Gastrocnemius medialis (tissue), 4 donors: ENCODE measurements around the gene MN1. TPM values are rescaled to one million over a fixed set of nuclear protein-coding genes. Genes with fewer than 3 reads are reported as not detected.

Experiments used
- ATAC-seq, 2 donors: fragments of 150-250 bp; one replicate each; pipeline ENCODE4 v1.9.1; 2016
- DNase-seq, 2 donors: peaks; one replicate each; pipeline ENCODE4 v3.0.0-alpha.2; 2019
- H3K27ac ChIP-seq, 4 donors: fragments of 200-600 bp; sonication (generic); 1 replicate in 1 of 4; 2 replicates in 3 of 4; pipeline ENCODE4 v1.5.1; 2016 to 2018; ENCODE audit warnings: mild to moderate bottlenecking in 2 of 4, moderate library complexity in 1 of 4
- H3K27me3 ChIP-seq, 3 donors: fragments of 200-600 bp; sonication (generic) in 2 of 3; 1 replicate in 1 of 3; 2 replicates in 2 of 3; pipeline versions ENCODE4 v1.5.1 to v1.6.0; 2016 to 2019; ENCODE audit warnings: mild to moderate bottlenecking in 1 of 3, moderate library complexity in 1 of 3
- H3K36me3 ChIP-seq, 2 donors: fragments of 200-600 bp; sonication (generic) in 1 of 2; one replicate each; pipeline ENCODE4 v1.5.1; 2017 to 2018
- H3K4me1 ChIP-seq, 2 donors: fragments of 200-600 bp; sonication (generic) in 1 of 2; one replicate each; pipeline ENCODE4 v1.5.1; 2016 to 2017; ENCODE audit warnings: mild to moderate bottlenecking in 2 of 2
- H3K4me3 ChIP-seq, 4 donors: fragments of 200-600 bp; sonication (generic) in 3 of 4; 1 replicate in 1 of 4; 2 replicates in 3 of 4; pipeline ENCODE4 v1.5.1; 2016 to 2019; ENCODE audit warnings: mild to moderate bottlenecking in 2 of 4
- H3K9me3 ChIP-seq, 3 donors: fragments of 200-600 bp; sonication (generic) in 2 of 3; 1 replicate in 1 of 3; 2 replicates in 2 of 3; pipeline ENCODE4 v1.5.1; 2016 to 2019
- POLR2A ChIP-seq, 2 donors: fragments of 450-650 bp; IDR thresholded peaks; one replicate each; pipeline ENCODE4 v1.6.1; 2017; ENCODE audit warnings: antibody characterized with exemption in 2 of 2, mild to moderate bottlenecking in 2 of 2, moderate library complexity in 2 of 2
- in situ Hi-C, 4 donors: fragments of 200-750 bp; cut with MboI; loops; one replicate each; pipeline versions ENCODE4 v1.15.0 to v1.8.0; 2017; ENCODE audit warnings: low sequenced_read_pairs in 4 of 4
- intact Hi-C: fragments of 100-400 bp; cut with DNase I; formaldehyde crosslinking; loops from one replicate; pipeline ENCODE4 v1.15.1; 2023; ENCODE audit warnings: low total_unique reads
- total RNA-seq, 4 donors: library from RNA; depleted of rRNA; stranded (reverse); fragments of >200 nt; gene quantifications; one replicate each; pipeline versions ENCODE4 v1.1.0 to v1.2.3, GENCODE V29; 2016
- TF ChIP-seq, protein P1 (sequence below), 5 experiments: fragments of 450-650 bp in 3 of 5; fragments of 200-600 bp in 2 of 5; sonication (generic) in 2 of 5; IDR thresholded peaks in 4 of 5; conservative IDR thresholded peaks in 1 of 5; 1 replicate in 4 of 5; 2 replicates in 1 of 5; pipeline ENCODE4 v1.5.1; 2016 to 2019; ENCODE audit warnings: antibody characterized with exemption in 5 of 5, mild to moderate bottlenecking in 3 of 5, moderate library complexity in 3 of 5

MN1 gene
- total RNA-seq, 4 donors from 2014 or later: 8.8 to 40.0 (median 36.6) TPM

- intact Hi-C loops: no loop called here
- Histone ChIP-seq H3K4me1 (peaks cover 68 to 80% of the 10 kb centered on the region in 2 donors), H3K27me3 (no peaks in the 10 kb centered on the region)
These were observed 21.4 kb downstream of the MN1 start for GRCh38 chr22:27780161-27780575.

GRCh38 chr22:27779643-27780042, 21.9 kb downstream of the MN1 start:
- intact Hi-C loops (no loop called here), in situ Hi-C loops (loop anchor here in 3 of 4 donors (10.0 to 25.0 kb wide), 3 partner anchors 135 to 145 kb away; no protein-coding TSS in a partner anchor)
- Histone ChIP-seq H3K4me3 (no peak overlapping the region), H3K27ac (peak overlapping the region; percentile 90 to 95 (median 94)), H3K9me3 (no peaks in the 10 kb centered on the region), H3K4me1 (peaks cover 62 to 82% of the 10 kb centered on the region in 2 donors), H3K27me3 (no peaks in the 10 kb centered on the region), H3K36me3 (no peaks in the 10 kb centered on the region)
- no peak for ATAC-seq
- no peak for TF ChIP-seq POLR2A (IDR thresholded peaks at IDR 0.05)
- TF ChIP-seq, protein P1, sequence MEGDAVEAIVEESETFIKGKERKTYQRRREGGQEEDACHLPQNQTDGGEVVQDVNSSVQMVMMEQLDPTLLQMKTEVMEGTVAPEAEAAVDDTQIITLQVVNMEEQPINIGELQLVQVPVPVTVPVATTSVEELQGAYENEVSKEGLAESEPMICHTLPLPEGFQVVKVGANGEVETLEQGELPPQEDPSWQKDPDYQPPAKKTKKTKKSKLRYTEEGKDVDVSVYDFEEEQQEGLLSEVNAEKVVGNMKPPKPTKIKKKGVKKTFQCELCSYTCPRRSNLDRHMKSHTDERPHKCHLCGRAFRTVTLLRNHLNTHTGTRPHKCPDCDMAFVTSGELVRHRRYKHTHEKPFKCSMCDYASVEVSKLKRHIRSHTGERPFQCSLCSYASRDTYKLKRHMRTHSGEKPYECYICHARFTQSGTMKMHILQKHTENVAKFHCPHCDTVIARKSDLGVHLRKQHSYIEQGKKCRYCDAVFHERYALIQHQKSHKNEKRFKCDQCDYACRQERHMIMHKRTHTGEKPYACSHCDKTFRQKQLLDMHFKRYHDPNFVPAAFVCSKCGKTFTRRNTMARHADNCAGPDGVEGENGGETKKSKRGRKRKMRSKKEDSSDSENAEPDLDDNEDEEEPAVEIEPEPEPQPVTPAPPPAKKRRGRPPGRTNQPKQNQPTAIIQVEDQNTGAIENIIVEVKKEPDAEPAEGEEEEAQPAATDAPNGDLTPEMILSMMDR (IDR thresholded peaks at IDR 0.05 in 4 of 5, conservative IDR thresholded peaks at IDR 0.05 in 1 of 5): no peak
- no peak for DNase-seq

More at GRCh38 chr22:27780161-27780575, 21.4 kb downstream of the MN1 start:
- H3K4me3 ChIP-seq: no peak overlapping the region
- no peaks in the 10 kb centered on the region for H3K9me3 ChIP-seq
- TF ChIP-seq, protein P1 (IDR thresholded peaks at IDR 0.05 in 4 of 5, conservative IDR thresholded peaks at IDR 0.05 in 1 of 5): no peak
- TF ChIP-seq POLR2A (IDR thresholded peaks at IDR 0.05): no peak
- in situ Hi-C loops: loop anchor here in 3 of 4 donors (10.0 to 25.0 kb wide), 3 partner anchors 135 to 145 kb away; no protein-coding TSS in a partner anchor
- no peaks in the 10 kb centered on the region for H3K36me3 ChIP-seq
- ATAC-seq (no peak), DNase-seq (no peak)
- H3K27ac ChIP-seq: peak overlapping the region; percentile 90 to 95 (median 94)

GRCh38 chr22:27778294-27779090, 23.1 kb downstream of the MN1 start:
- no peaks in the 10 kb centered on the region for H3K36me3 ChIP-seq
- in situ Hi-C loops (loop anchor here in 1 of 4 donors (25.0 kb wide), 1 partner anchor 141 kb away; no protein-coding TSS in a partner anchor), intact Hi-C loops (no loop called here)
- H3K27ac ChIP-seq: peak overlapping the region; percentile 90 to 95 (median 94)
- H3K9me3 ChIP-seq: no peaks in the 10 kb centered on the region
- ATAC-seq (no peak), DNase-seq (no peak)
- peaks cover 51 to 82% of the 10 kb centered on the region in 2 donors for H3K4me1 ChIP-seq
- H3K27me3 ChIP-seq: no peaks in the 10 kb centered on the region
- no peak for TF ChIP-seq POLR2A (IDR thresholded peaks at IDR 0.05)
- TF ChIP-seq, protein P1 (IDR thresholded peaks at IDR 0.05 in 4 of 5, conservative IDR thresholded peaks at IDR 0.05 in 1 of 5): no peak
- H3K4me3 ChIP-seq: no peak overlapping the region

DNA sequence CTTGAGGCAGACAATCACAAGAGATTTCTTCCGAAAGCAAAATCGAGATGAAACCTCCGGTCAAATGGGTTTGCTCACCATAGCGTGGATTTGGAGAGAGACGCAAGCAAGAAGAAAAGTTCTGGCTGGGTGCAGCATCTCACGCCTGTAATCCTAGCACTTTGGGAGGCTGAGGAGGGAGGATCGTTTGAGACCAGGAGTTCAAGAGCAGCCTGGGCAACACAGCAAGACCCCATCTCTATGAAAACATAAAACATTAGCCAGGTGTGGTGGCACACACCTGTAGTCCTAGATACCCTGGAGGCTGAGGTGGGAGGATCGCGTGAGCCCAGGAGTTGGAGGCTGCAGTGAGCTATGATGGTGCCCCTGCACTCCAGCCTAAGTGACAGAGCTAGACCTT, 24.4 kb downstream of the MN1 start:
- Histone ChIP-seq H3K27me3 (no peaks in the 10 kb centered on the region), H3K4me1 (peaks cover 44 to 76% of the 10 kb centered on the region in 2 donors), H3K27ac (peak overlapping the region; percentile 90 to 95 (median 94)), H3K4me3 (no peak overlapping the region), H3K36me3 (no peaks in the 10 kb centered on the region), H3K9me3 (no peaks in the 10 kb centered on the region)
- DNase-seq (no peak), ATAC-seq (no peak)
- TF ChIP-seq, protein P1 (IDR thresholded peaks at IDR 0.05 in 4 of 5, conservative IDR thresholded peaks at IDR 0.05 in 1 of 5): no peak
- no peak for TF ChIP-seq POLR2A (IDR thresholded peaks at IDR 0.05)
- intact Hi-C loops (no loop called here), in situ Hi-C loops (loop anchor here in 1 of 4 donors (25.0 kb wide), 1 partner anchor 140 kb away; no protein-coding TSS in a partner anchor)
